ENCODE measurements around the gene MRPS16. TPM values are rescaled to one million over a fixed set of nuclear protein-coding genes. Genes with fewer than 3 reads are reported as not detected.

Gene MRPS16
- total RNA-seq, 1 donor from 2014 or later, result 63.3 TPM

- H3K4me3 Mint-ChIP-seq (ENCODE audit: unreplicated experiment), result no peak overlapping the region
- no peak for TF ChIP-seq CTCF (IDR thresholded peaks at IDR 0.05)
- no peak for DNase-seq (ENCODE audit: low spot score)
- peaks cover 19% of the 10 kb centered on the region for H3K36me3 Mint-ChIP-seq (ENCODE audit: low read depth)
- H3K27me3 Mint-ChIP-seq (ENCODE audit: low read depth), result no peaks in the 10 kb centered on the region
- no peak overlapping the region for H3K27ac Mint-ChIP-seq (ENCODE audit: unreplicated experiment)
- H3K4me1 Mint-ChIP-seq (ENCODE audit: low read depth), result peaks cover 11% of the 10 kb centered on the region
- peaks cover 6% of the 10 kb centered on the region for H3K9me3 Mint-ChIP-seq (ENCODE audit: low read depth)
These were observed 42.7 kb downstream of the MRPS16 start for GRCh38 chr10:73209705-73210104.

- H3K36me3 Mint-ChIP-seq (ENCODE audit: low read depth), result peaks cover 14% of the 10 kb centered on the region
- peaks cover 11% of the 10 kb centered on the region for H3K4me1 Mint-ChIP-seq (ENCODE audit: low read depth)
- peaks cover 6% of the 10 kb centered on the region for H3K9me3 Mint-ChIP-seq (ENCODE audit: low read depth)
- no peak overlapping the region for H3K4me3 Mint-ChIP-seq (ENCODE audit: unreplicated experiment)
- no peaks in the 10 kb centered on the region for H3K27me3 Mint-ChIP-seq (ENCODE audit: low read depth)
- no peak overlapping the region for H3K27ac Mint-ChIP-seq (ENCODE audit: unreplicated experiment)
- no peak for DNase-seq (ENCODE audit: low spot score)
- TF ChIP-seq CTCF (IDR thresholded peaks at IDR 0.05), result no peak
These were observed 44.6 kb downstream of the MRPS16 start for GRCh38 chr10:73207883-73208282.

- Mint-ChIP-seq H3K4me3 (ENCODE audit: unreplicated experiment) (no peak overlapping the region), H3K4me1 (ENCODE audit: low read depth) (peaks cover 7% of the 10 kb centered on the region), H3K27me3 (ENCODE audit: low read depth) (no peaks in the 10 kb centered on the region), H3K9me3 (ENCODE audit: low read depth) (peaks cover 6% of the 10 kb centered on the region), H3K36me3 (ENCODE audit: low read depth) (peaks cover 12% of the 10 kb centered on the region), H3K27ac (ENCODE audit: unreplicated experiment) (no peak overlapping the region)
- TF ChIP-seq CTCF (IDR thresholded peaks at IDR 0.05), result no peak
- DNase-seq (ENCODE audit: low spot score), result no peak
These were observed 46.1 kb downstream of the MRPS16 start for GRCh38 chr10:73206385-73206784.

- DNase-seq (ENCODE audit: low spot score), result no peak
- peaks cover 7% of the 10 kb centered on the region for H3K4me1 Mint-ChIP-seq (ENCODE audit: low read depth)
- peaks cover 6% of the 10 kb centered on the region for H3K9me3 Mint-ChIP-seq (ENCODE audit: low read depth)
- no peak overlapping the region for H3K27ac Mint-ChIP-seq (ENCODE audit: unreplicated experiment)
- H3K27me3 Mint-ChIP-seq (ENCODE audit: low read depth), result no peaks in the 10 kb centered on the region
- peaks cover 9% of the 10 kb centered on the region for H3K36me3 Mint-ChIP-seq (ENCODE audit: low read depth)
- no peak overlapping the region for H3K4me3 Mint-ChIP-seq (ENCODE audit: unreplicated experiment)
- no peak for TF ChIP-seq CTCF (IDR thresholded peaks at IDR 0.05)
These were observed 46.6 kb downstream of the MRPS16 start for GRCh38 chr10:73205890-73206289.

- H3K9me3 Mint-ChIP-seq (ENCODE audit: low read depth), result peaks cover 6% of the 10 kb centered on the region
- DNase-seq (ENCODE audit: low spot score), result no peak
- peaks cover 11% of the 10 kb centered on the region for H3K36me3 Mint-ChIP-seq (ENCODE audit: low read depth)
- no peaks in the 10 kb centered on the region for H3K27me3 Mint-ChIP-seq (ENCODE audit: low read depth)
- no peak for TF ChIP-seq CTCF (IDR thresholded peaks at IDR 0.05)
- H3K27ac Mint-ChIP-seq (ENCODE audit: unreplicated experiment), result no peak overlapping the region
- H3K4me3 Mint-ChIP-seq (ENCODE audit: unreplicated experiment), result no peak overlapping the region
- H3K4me1 Mint-ChIP-seq (ENCODE audit: low read depth), result peaks cover 6% of the 10 kb centered on the region
These were observed 47.4 kb downstream of the MRPS16 start for GRCh38 chr10:73205081-73205480.

Other genes starting within 250 kb of the MRPS16 start
- 126 to 179 TPM (median 174 TPM) in 3 replicates for gene P4HA1, start 155.8 kb downstream of the MRPS16 start, total RNA-seq
- gene NUDT13, start 142.2 kb downstream of the MRPS16 start, total RNA-seq, result 1.7 to 2.2 TPM (median 2.0 TPM) in 3 replicates
- 25.4 to 30.2 TPM (median 26.6 TPM) in 3 replicates for gene ECD, start 84.6 kb downstream of the MRPS16 start, total RNA-seq
- gene FAM149B1, start 84.5 kb downstream of the MRPS16 start, total RNA-seq, result 19.4 to 23.7 TPM (median 20.8 TPM) in 3 replicates
- gene DNAJC9, start 5.4 kb downstream of the MRPS16 start, total RNA-seq, result 17.1 to 27.3 TPM (median 17.6 TPM) in 3 replicates
- gene CFAP70, start 106.2 kb upstream of the MRPS16 start, total RNA-seq, result 0.42 to 1.4 TPM (median 0.59 TPM) in 3 replicates
- 93.5 to 102 TPM (median 94.7 TPM) in 3 replicates for gene ANXA7, start 161.4 kb upstream of the MRPS16 start, total RNA-seq
- 1.4 to 3.4 TPM (median 2.1 TPM) in 3 replicates for gene MSS51, start 180.9 kb upstream of the MRPS16 start, total RNA-seq
- gene PPP3CB, start 243.4 kb upstream of the MRPS16 start, total RNA-seq, result 59.4 to 61.1 TPM (median 60.5 TPM) in 3 replicates